HEK293T (cell line): ENCODE results near the gene PREX1.

Experiments used
- BHLHE40 ChIP-seq: fragments of 450-650 bp; IDR thresholded peaks from 2 replicates; pipeline ENCODE4 v1.6.1; 2016; ENCODE audit warnings: mild to moderate bottlenecking, moderate library complexity, borderline replicate concordance
- ELF4 ChIP-seq: fragments of 450-650 bp; IDR thresholded peaks from 2 replicates; pipeline ENCODE4 v1.6.1; 2017; ENCODE audit warnings: antibody characterized with exemption
- FOXA1 ChIP-seq: fragments of 450-650 bp; IDR thresholded peaks from 2 replicates; pipeline ENCODE4 v1.6.1; 2016; ENCODE audit warnings: mild to moderate bottlenecking
- FOXK2 ChIP-seq: fragments of 450-650 bp; IDR thresholded peaks from 2 replicates; pipeline ENCODE4 v1.6.1; 2016; ENCODE audit warnings: mild to moderate bottlenecking
- FOXM1 ChIP-seq: fragments of 450-650 bp; IDR thresholded peaks from 2 replicates; pipeline ENCODE4 v1.6.1; 2017; ENCODE audit warnings: mild to moderate bottlenecking, borderline replicate concordance
- HDGF ChIP-seq: fragments of 450-650 bp; IDR thresholded peaks from 2 replicates; pipeline ENCODE4 v1.6.1; 2017; ENCODE audit warnings: antibody characterized with exemption, borderline replicate concordance
- L3MBTL2 ChIP-seq: fragments of 450-650 bp; conservative IDR thresholded peaks from 2 replicates; pipeline ENCODE4 v1.6.1; 2016; ENCODE audit warnings: mild to moderate bottlenecking
- NFRKB ChIP-seq: fragments of 450-650 bp; IDR thresholded peaks from 2 replicates; pipeline ENCODE4 v1.6.1; 2016; ENCODE audit warnings: mild to moderate bottlenecking, moderate library complexity
- SP1 ChIP-seq: fragments of 450-650 bp; IDR thresholded peaks from 2 replicates; pipeline ENCODE4 v1.6.1; 2017
- TARDBP ChIP-seq: fragments of 450-650 bp; IDR thresholded peaks from 2 replicates; pipeline ENCODE4 v1.6.1; 2016
- ZNF384 ChIP-seq: fragments of 450-650 bp; IDR thresholded peaks from 2 replicates; pipeline ENCODE4 v1.6.1; 2016

GRCh38 chr20:48653706-48654051, 174.1 kb downstream of the PREX1 start:
- no peak for TF ChIP-seq BHLHE40
- no peak for TF ChIP-seq FOXK2
- no peak for TF ChIP-seq HDGF
- TF ChIP-seq SP1: no peak
- TF ChIP-seq FOXM1: no peak
- TF ChIP-seq ELF4: no peak
- no peak for TF ChIP-seq ZNF384
- no peak for TF ChIP-seq NFRKB
- TF ChIP-seq TARDBP: no peak
- TF ChIP-seq FOXA1: no peak
- no peak for TF ChIP-seq L3MBTL2
